ENCODE data around the gene NDC80.

DNA sequence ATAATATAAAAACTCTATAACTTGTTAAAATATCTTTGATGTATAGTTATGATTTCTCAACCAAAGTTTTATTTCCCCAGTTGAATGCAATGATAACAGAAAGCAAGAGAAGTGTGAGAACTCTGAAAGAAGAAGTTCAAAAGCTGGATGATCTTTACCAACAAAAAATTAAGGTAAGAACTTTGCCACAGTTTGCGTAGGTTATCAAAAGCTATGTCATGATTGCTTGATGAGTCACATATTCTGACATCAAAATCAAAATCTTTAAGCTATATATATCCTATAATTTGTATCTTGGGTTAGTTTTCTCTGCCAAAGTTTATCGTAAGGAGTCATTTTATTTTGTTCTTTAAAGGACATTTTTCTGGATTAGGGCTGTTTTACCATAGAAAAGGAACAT lies 35.0 kb downstream of the NDC80 start:
- TF ChIP-seq CTCF (IDR thresholded peaks at IDR 0.05; ENCODE audit: poor library complexity, severe bottlenecking) (no peak), EZH2 (IDR thresholded peaks at IDR 0.05; ENCODE audit: borderline replicate concordance, insufficient read depth, low read length, poor library complexity, severe bottlenecking) (no peak), POLR2AphosphoS5 (IDR thresholded peaks at IDR 0.05) (no peak), TAF1 (IDR thresholded peaks at IDR 0.05; ENCODE audit: low read depth) (no peak), RAD21 (conservative IDR thresholded peaks at IDR 0.05) (no peak), SMC3 (conservative IDR thresholded peaks at IDR 0.05; ENCODE audit: poor library complexity) (no peak), EP300 (conservative IDR thresholded peaks at IDR 0.05; ENCODE audit: poor library complexity, severe bottlenecking) (no peak), MXI1 (conservative IDR thresholded peaks at IDR 0.05; ENCODE audit: poor library complexity, severe bottlenecking) (no peak)
- TF ChIP-seq, protein P1, sequence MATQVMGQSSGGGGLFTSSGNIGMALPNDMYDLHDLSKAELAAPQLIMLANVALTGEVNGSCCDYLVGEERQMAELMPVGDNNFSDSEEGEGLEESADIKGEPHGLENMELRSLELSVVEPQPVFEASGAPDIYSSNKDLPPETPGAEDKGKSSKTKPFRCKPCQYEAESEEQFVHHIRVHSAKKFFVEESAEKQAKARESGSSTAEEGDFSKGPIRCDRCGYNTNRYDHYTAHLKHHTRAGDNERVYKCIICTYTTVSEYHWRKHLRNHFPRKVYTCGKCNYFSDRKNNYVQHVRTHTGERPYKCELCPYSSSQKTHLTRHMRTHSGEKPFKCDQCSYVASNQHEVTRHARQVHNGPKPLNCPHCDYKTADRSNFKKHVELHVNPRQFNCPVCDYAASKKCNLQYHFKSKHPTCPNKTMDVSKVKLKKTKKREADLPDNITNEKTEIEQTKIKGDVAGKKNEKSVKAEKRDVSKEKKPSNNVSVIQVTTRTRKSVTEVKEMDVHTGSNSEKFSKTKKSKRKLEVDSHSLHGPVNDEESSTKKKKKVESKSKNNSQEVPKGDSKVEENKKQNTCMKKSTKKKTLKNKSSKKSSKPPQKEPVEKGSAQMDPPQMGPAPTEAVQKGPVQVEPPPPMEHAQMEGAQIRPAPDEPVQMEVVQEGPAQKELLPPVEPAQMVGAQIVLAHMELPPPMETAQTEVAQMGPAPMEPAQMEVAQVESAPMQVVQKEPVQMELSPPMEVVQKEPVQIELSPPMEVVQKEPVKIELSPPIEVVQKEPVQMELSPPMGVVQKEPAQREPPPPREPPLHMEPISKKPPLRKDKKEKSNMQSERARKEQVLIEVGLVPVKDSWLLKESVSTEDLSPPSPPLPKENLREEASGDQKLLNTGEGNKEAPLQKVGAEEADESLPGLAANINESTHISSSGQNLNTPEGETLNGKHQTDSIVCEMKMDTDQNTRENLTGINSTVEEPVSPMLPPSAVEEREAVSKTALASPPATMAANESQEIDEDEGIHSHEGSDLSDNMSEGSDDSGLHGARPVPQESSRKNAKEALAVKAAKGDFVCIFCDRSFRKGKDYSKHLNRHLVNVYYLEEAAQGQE (IDR thresholded peaks at IDR 0.05; ENCODE audit: borderline replicate concordance), result no peak
